DMS153 (cell line): Measurements from ENCODE around the gene ICAM4.
A peak's percentile ranks its signal among the peaks of the same experiment; 100 is the strongest.
"Not testable (repeated sequence)": the region's sequence is repeated elsewhere in the genome, so short reads cannot be mapped to it uniquely, and the experiment has no call there.

Source experiments
- DNase-seq: peaks from one replicate; lab custom pipeline; 2025; lab: John Stamatoyannopoulos, UW

The ICAM4 gene, protein sequence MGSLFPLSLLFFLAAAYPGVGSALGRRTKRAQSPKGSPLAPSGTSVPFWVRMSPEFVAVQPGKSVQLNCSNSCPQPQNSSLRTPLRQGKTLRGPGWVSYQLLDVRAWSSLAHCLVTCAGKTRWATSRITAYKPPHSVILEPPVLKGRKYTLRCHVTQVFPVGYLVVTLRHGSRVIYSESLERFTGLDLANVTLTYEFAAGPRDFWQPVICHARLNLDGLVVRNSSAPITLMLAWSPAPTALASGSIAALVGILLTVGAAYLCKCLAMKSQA

DNA sequence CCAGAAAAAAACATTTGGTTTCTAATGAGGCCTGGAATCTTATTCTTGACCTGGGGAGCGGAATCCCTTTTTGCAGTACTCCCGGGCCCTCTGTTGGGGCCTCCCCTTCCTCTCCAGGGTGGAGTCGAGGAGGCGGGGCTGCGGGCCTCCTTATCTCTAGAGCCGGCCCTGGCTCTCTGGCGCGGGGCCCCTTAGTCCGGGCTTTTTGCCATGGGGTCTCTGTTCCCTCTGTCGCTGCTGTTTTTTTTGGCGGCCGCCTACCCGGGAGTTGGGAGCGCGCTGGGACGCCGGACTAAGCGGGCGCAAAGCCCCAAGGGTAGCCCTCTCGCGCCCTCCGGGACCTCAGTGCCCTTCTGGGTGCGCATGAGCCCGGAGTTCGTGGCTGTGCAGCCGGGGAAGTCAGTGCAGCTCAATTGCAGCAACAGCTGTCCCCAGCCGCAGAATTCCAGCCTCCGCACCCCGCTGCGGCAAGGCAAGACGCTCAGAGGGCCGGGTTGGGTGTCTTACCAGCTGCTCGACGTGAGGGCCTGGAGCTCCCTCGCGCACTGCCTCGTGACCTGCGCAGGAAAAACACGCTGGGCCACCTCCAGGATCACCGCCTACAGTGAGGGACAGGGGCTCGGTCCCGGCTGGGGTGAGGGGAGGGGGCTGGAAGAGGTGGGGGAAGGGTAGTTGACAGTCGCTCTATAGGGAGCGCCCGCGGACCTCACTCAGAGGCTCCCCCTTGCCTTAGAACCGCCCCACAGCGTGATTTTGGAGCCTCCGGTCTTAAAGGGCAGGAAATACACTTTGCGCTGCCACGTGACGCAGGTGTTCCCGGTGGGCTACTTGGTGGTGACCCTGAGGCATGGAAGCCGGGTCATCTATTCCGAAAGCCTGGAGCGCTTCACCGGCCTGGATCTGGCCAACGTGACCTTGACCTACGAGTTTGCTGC, at the start of gene ICAM4:
ICAM4 (plus strand) TSS at position 153 of the 935 bp plus-strand sequence; CDS start at position 211, 58 bp downstream.
- DNase-seq = no peak

DNA sequence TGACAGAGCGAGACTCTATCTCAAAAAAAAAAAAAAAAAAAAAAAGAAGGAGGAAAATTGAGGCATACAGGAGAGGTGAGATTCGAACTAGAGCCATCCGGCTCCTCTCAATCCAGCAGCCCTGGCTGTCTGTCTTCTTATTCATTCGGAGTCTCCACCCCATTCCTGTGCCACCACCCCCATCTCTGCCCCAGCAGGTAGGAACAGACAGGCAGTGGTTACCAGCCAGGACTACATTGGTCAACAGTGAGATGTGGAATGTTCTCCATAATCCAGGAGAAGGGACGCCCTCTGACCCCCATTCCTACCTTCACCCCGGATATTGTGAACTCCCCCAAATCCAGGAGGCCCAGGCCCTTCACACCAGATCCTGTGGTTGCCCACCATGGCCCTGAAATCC, 49.1 kb upstream of the ICAM4 start:
- DNase-seq = peak; percentile 41

DNA sequence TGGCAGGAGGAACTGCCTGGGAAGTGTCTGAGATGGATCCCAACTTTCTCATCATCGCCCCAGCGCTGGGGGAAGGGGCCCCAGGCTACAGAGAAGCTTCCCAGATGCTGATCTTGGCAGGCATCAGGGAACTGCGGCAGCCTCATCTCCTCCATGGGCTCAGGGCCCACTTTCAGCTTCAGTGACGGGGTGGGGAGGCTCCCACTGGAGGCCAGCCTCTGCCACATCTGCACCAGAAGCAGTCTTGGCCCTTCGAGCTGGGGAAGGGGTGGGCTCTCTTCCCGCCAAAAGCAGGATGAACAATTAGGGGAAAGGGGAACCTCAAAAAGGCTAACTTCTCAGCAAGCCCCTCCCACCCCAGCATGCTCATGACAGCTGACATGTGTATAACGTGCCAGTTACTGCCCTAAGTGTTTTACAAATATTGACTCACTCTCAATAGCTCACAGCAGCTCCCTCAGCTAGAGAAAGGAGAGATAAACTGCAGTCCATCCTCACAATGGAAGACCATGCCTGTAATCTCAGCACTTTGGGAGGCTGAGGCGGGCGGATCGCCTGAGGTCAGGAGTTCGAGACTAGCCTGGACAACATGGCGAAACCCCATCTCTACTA, 48.5 kb upstream of the ICAM4 start:
- DNase-seq = peak; percentile 97

DNA sequence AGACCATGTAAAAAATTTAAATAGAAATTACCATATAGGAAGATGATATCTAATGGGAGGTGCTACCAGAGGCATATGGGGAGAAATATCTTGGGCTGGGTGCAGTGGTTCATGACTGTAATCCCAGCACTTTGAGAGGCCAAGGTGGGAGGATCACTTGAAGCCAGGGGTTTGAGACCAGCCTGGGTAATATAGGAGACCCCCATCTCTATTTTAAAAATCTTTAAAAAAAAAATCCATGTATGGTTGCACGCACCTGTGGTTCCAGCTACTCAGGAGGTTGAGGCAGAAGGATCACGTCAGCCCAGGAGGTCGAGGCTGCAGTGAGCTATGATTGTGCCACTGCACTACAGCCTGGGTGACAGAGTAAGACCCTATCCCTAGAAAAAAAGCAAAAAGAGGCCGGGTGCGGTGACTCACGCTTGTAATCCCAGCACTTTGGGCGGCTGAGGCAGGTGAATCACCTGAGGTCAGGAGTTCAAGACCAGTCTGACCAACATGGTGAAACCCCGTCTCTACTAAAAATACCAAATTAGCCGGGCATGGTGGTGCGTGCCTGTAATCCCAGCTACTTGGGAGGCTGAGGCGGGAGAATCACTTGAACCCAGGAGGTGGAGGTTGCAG, 44.8 kb upstream of the ICAM4 start:
- not testable (repeated sequence) for DNase-seq

DNA sequence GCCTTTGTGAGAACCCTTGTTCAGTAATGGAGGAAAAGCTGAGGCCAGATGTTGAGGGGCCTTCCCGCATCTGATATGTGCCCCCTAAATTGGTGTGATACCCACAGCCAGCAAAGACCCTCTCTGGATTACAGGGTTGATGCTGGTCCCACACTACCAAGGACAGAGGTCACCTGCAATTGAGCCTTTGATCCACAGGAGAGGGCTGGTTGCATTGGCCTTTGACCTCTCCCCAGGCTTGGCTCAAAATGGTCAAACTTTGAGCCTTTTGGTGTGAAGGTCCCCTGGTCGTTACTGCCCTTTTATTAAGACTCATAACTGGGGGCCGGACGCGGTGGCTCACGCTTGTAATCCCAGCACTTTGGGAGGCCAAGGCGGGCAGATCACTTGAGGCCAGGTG, 43.1 kb upstream of the ICAM4 start:
- DNase-seq = no peak

DNA sequence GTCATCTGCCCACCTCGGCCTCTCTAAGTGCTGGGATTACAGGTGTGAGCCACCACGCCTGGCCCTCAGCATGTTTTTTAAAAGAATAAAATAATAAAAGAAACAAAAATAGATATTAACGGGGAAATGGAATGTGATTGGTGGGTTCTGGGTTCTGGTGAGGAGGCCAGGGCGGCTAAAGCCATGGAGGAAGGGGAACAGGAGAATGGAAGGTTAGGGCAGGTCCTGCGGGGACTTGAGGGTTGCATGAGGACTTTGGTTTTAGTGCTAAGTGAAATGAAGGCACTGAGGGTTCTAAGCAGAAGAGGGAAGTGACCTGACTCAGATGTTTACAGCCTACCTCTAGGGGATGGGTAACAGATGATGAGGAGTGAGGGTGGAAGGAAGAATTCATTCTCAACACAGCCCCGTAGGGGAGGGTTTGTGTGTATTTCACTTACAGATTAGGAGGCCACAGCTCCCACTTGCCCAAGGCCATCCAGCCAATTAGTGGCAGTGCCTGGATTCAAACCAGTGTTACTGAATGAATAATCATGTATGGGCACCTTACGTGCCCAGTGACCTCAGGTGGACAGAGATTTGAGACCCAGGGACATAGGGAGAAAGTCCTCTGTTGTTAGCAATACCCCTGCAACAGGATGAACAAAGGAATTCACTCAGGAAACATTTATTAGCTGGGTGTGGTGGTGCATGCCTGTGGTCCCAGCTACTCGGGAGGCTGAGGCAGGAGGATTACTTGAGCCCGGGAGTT, 41.4 kb upstream of the ICAM4 start:
- no peak for DNase-seq

DNA sequence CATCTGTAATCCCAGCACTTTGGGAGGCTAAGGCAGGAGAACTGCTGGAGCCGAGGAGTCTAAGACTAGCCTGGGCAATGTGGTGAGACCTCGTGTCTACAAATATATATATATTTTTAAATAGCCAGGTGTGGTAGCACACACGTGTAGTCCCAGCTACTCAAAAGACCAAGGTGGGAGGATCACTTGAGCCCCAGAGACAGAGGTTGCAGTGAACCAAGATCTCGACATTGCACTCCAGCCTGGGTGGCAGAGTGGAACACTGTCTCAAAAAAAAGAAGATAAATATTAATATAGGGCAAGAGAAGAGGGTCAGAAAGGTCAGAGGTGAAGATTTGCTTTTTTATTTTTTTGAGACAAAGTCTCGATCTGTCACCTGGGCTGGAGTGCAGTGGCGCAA, 40.2 kb upstream of the ICAM4 start:
- DNase-seq = no peak

DNA sequence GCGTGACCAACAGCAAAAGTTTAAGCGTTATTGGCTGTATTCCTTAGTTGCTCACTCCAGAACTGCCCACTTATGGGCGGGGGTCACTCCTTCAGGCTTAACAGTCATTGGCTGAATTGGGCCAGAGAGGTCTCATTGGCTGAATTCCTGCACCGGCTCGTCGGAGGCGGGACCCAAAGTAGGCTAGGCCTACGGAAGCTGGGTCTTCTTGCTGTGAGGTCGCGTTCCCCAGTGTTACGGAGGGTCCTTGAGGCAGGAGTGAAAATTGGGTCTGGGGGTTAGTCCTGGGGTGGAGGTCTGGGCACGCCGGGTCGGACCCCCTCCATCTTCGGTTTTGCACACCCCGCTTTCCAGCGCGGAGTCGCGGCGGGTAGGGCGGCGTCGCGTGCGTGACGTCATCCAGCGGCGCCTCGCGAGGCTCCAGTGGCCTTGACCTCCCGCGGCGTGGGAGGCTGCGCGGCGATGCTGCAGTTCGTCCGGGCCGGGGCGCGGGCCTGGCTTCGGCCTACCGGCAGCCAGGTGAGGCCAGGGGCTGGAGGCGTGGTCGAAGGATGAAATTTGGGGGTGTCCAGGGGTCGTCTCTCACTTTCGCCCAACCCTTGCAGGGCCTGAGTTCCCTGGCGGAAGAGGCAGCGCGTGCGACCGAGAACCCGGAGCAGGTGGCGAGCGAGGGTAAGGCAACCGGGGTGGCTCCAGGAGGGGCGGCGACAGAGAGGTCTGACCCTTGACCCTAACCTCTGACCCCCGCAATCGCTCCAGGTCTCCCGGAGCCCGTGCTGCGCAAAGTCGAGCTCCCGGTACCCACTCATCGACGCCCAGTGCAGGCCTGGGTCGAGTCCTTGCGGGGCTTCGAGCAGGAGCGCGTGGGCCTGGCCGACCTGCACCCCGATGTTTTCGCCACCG, 34.7 kb upstream of the ICAM4 start, which contains the start of gene MRPL4:
MRPL4 (plus strand) TSS at position 423 of the 903 bp plus-strand sequence; CDS start at position 463, 40 bp downstream.
- DNase-seq = peak; percentile 99

DNA sequence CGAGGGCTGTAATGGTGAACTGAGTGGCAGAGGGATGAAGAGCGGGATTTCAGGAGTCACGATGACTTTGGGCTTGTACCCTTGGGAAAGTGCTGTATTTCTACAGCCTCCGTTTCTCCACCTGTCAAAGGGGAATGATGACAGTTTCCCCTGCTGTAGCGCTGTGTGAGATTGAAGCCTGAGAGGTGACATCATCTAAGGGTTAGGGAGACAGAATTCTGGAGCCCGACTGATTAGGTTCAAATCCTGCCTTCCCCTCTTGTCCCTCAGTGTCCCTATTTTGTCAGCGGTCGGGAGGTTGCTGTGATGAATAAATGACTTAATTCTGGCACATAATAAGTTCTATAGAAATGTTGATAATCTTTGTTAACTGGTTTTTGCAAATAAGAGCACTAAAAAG, 34.0 kb upstream of the ICAM4 start:
- no peak for DNase-seq

DNA sequence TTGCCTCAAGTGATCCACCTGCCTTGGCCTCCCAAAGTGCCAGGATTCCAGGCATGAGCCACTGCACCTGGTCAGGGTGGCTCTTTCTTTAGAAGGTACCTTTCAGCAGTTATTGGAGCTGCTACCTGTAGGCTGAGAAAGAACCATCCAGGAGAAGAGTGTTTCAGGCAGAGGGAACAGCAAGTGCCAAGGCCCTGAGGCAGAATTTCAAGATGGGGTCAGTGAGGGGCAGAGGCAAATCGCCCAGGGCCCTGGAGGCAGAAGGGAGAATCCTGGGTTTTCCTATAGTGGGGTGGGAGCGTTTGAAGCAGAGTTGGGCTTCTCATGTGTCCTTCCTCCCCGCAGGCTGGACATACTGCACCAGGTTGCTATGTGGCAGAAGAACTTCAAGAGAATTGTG, 32.5 kb upstream of the ICAM4 start:
- no peak for DNase-seq

DNA sequence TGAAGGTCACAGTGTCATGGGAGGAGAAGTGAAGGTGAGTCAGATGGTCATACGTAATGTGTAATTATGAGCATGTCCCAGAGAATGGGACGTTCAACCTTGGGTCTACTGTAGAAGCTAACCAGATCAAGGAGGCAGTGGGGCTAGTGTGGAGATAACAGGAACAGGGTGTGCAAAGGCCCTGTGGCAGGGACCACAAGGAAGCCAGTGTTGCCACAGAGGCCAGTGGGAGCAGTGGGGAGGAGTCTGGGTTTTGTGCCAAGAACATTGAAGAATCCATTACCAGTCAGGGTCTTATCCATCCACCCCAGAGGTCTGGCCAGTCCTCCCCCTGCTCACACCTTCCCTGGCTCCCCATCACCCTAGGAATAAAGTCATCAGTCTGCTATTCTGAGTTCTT, 31.4 kb upstream of the ICAM4 start:
- no peak for DNase-seq

DNA sequence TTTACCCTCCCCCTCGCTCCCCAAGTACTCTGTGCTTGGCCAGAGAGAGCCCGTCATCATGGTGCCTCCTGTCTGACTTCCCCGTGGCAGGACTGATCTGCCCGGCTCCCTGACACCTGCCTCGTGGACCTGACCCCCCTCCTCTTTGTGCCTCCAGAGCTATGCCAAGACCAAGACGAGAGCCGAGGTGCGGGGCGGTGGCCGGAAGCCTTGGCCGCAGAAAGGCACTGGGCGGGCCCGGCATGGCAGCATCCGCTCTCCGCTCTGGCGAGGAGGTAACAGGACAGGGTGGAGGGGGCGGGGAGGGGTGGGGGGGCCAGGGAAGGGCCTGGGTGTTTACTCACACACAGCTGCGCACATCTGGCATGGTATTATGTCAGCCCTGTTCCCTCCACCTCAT, 30.2 kb upstream of the ICAM4 start:
- DNase-seq = no peak

DNA sequence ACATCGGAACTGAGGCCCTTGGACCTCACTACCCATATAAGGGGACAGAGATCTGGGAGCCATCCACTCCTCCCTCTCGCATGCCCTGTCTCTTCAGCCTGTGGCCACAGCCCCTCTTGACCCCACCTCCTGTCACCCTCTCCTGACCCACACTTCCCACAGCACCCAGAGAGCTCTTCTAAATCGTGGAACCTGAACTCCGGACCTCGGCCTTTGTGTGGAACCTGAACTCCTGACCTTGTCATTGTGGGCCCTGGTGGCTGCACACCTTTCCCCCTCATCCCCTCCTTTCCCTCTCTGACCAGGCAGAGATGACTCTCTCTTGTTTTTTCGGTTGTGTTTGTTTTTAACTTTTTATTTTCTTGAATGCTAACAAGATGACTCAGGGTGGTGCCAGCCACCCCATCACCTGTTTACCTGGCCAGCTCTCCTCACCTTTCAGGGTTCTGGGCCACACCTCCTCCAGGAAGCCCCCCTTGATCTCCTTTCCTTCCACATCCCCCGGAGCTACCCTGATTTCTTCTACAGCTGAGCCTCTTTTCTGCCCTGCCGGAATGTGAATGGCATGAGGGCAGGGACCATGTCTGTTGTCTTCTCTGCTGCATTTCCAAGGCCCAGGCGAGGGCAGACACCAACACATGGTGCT, 29.7 kb upstream of the ICAM4 start:
- no peak for DNase-seq

DNA sequence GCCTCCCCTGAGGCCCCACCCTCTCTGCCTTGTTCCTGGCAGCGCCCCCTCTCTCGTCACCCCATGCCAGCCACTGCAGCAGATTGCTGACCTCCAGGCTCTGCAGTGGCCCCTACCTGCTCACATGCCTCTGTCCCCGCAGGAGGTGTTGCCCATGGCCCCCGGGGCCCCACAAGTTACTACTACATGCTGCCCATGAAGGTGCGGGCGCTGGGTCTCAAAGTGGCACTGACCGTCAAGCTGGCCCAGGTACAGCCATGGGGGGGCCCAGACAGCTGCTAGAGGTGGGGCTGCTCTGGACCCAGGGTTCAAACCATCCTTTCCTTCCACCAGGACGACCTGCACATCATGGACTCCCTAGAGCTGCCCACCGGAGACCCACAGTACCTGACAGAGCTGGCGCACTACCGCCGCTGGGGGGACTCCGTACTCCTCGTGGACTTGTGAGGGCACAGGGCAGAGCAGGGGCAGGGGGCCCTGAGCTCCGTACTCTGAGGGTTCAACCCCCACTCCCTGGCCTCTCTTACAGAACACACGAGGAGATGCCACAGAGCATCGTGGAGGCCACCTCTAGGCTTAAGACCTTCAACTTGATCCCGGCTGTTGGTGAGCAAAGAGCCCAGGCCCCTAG, 28.6 kb upstream of the ICAM4 start:
- DNase-seq = no peak

DNA sequence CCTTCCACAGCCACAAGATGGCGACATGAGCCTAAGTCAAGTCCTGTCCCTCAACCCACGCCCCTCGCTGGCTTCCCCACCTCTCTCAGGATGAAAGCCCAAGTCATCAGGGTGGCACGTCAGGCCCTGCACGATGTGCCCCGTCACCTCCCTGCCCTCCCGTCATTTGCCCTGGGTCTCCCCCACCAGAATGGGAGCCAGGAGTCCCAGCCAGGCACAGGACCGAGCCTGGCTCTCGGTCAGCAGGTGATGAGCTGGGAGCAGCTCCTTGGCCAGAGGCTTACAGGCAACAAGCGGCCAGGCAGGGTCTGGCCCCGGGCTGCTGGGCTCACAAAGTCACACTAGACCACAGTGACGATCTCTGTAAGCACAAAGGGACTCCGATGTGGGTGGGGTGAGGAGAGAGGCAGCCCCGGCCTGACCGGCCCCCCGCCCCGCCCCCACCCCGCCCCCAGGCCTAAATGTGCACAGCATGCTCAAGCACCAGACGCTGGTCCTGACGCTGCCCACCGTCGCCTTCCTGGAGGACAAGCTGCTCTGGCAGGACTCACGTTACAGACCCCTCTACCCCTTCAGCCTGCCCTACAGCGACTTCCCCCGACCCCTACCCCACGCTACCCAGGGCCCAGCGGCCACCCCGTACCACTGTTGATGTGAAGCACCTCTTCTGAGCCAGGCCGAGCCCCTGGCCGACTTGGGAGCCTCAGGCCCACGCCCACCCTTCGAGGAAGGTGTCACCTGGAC, 27.4 kb upstream of the ICAM4 start:
- peak; percentile 67 for DNase-seq

DNA sequence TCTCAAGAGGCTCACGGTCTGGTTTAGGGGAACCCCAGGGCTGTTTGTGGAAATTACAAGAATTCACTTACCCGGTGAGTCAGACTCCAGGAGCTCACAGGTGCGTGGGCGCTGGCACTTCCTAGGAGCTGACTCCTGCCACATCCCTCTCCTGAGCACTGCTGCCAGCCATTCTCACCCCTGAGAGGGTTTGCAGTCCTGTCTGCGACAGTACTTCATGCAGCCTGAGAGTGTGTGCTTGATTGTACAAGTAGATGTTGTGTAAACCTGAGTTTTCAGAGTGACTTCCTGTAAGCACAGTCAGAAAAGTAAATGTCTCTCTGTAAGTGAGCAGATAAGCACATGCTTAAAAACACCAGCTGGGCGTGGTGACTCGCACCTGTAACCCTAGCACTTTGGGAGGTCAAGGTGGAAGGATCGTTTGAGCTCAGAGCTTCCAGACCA, 26.6 kb upstream of the ICAM4 start:
- peak; percentile 15 for DNase-seq

DNA sequence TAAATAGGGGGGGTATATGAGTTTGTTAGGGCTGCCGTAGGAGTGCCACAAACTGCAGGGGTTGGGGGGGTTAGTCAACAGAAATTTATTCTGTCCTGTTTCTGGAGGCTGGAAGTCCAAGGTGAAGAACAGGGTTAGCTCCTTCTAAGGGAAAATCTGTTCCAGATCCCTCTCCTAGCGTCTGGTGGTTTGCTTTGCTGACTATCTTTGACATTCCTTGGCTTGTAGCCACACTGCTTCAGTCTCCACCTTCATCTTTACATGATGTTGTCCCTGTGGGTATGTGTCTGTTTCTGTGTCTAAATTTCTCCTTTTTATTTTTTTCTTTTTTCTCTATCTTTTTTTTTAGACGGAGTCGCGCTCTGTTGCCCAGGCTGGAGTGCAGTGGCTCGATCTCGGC, 24.0 kb upstream of the ICAM4 start:
- DNase-seq = no peak

DNA sequence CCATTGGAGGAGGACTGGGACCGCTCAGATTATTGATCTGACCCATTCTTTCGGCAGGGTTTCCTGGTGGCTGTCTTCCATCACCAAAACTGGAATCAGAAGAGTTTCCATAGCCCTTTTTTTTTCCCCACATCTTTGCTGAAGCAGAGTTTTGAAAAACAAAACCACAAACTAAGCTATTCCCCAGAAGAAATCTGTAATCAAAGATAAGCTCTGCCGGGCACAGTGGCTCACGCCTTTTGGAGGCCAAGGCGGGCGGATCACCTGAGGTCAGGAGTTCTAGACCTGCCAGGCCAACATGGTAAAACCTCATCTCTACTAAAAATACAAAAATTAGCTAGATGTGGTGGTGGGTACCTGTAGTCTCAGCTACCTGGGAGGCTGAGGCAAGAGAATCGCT, 20.0 kb upstream of the ICAM4 start:
- no peak for DNase-seq

DNA sequence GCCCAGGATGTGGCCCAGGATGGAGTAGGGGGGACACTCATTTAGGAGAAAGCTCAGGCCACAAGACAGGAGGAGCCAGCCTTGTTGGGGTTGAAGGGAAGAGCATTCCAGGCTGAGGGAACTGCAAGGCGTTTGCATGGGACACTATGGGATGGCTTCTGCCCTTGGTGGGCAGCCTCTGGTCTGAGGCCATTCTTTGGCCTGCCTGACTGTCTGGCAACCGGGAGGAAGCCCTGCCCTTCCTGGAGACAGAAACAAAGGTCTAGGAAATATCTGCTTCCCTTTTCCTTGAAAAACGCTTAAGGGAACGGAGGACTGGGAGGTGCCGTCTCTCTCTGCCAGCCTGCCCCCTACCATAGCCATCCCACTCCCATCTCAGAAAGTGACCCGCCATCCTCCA, 18.7 kb upstream of the ICAM4 start:
- no peak for DNase-seq
